ENCODE data around the gene POLDIP2.
"Not testable (repeated sequence)": the region's sequence is repeated elsewhere in the genome, so short reads cannot be mapped to it uniquely, and the experiment has no call there.

The POLDIP2 gene

DNA sequence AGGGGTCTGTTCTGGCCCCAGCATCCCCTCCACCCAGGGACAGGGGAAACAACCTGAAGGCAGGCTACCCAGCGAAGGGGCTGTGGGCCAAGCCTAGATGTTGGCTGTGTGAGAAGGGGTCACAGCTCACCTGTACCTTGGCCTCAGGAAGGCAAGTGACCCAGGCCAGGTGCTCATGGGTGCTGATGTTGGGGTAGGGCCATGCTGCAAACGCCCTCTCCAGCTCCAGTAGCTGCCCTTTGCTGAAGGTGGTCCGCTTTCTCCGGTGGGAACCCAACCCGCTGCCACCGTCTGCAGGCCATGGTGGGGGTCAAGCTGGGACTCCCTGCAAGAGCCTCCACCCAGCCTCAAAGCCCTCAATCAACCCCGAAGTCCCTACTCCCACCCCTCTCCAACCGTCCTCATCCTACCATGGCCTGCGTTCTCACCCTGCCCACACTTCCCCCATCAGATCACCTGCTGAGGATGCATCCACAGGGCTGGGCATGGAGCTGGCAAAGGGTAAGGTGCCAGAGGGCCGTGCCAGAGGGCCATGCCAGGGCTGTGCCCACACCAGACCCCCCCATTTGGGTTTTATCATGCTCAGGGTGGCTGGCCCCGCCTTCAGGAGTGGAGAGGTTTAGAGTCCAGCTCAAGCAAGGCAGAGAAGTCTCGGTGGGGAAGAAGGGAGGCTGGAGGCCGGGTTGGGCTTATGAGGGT lies 7.5 kb upstream of the POLDIP2 start, which contains the start of gene SEBOX:
Gene SEBOX (minus strand): TSS at position 535 of the 699 bp plus-strand sequence. CDS start 48 bp downstream, at position 487.
- DNase-seq: no peak

DNA sequence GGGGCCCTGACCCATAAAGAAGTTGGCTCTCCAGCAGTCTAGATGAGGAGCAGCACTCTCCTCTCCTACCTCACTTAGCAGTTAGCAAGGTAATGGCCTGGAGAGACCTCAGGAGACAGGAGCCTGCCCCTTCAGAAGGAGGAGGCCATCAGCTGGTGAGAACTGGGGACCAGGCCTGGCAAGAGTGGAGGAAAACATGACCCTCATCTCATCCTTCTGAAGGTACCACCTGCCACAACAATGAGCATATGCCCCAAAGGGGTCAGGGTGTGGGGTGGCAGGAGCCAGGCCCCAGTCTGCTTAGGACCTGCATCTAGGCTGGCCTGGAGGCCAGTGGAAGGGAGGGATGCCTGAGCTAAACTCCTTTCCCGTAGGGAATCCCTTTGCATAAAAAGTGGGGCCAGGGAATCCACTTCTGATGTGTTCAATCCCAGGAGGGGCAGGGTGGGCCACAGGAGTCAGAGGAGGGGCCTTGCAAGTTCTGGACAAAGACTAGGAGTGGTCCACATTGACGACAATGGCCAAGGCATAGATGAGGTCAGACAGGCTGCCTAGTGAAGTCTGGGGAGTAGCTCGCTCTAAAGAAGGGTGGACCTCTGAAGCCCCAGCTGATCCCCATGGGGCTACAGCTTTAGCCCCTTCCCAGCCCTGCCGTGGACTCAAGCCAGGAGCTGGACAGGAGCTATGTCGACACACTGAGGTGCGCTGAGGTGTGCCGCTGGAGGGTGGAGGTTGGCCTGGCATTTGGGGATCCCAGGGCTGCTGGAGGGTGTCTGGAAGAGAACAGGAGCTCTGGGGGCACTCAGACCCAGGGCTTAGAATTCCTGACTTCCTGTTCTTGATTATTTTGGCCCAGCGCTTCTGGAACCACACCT lies 6.7 kb upstream of the POLDIP2 start:
- no peak for DNase-seq

DNA sequence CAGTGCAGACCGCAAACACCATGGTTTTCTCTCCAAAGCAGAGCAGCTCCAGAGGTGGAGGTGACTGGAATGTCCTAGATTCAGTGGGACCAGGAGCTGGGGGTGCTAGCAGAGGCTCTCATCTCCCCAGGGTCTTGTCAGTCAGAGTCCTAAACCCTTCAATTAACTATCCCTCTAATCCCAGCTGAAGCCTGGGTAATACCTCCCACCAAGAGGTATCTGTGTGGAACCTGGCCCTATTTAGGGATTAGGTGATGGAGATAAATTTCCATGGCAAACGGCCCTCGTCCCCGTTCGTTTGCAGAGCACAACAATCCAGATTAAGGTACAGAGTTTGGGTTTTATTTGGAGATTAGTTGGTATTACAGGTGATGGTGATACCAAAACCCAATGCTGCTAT lies 5.9 kb upstream of the POLDIP2 start:
- DNase-seq: no peak

DNA sequence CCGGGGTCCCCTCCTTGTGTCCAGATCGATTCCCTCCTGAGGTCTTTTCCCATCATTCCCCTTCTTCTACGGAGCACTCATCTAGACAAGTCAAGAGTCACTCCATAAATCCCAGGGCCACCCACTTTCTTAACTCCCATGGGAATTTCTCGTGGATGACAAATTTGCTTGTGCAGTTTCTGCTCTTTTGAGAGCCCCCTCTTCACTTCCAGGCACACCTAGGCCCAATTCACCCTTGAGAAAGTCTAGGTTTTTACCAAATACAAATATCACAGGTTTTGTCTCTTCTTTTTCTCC lies 522 bp upstream of the POLDIP2 start:
- no peak for DNase-seq

DNA sequence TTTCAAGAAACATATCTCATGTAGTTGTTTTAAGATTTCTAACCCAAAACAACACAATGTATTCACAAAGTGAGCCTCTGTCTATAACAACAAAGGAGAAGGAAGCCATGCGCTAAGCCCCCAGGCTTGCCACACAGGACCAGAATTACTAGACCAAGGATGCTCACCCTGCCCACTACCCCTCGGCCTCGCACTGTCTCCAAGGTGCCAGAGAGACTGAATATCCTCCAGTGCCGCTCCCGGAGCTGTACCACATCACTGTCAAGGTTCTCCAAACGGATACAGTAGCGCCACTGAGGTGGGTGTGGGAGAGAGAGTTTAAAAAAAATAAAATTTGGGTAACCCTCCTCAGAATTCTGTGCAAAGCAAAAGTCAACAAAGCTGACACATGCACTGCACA lies 7.1 kb downstream of the POLDIP2 start:
- no peak for DNase-seq

DNA sequence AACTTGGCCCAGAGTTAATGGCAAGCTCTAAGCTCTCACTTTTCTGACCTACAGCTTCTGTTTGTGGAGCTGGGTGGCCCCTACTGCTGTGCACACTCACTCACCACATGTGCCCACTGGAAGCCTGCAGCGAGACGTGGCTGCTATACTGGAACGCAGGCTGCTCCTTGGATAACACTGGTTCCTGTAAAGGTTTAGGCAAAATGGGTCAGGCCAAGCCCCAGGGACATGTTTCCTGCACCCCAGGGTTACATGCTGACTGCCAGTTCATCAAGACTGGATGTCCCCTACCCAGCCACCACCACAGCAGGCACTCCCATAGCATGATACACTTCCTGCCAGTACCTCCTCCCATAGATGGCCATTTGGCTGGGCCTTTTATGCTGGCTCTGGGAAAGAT lies 8.3 kb downstream of the POLDIP2 start:
- no peak for DNase-seq

DNA sequence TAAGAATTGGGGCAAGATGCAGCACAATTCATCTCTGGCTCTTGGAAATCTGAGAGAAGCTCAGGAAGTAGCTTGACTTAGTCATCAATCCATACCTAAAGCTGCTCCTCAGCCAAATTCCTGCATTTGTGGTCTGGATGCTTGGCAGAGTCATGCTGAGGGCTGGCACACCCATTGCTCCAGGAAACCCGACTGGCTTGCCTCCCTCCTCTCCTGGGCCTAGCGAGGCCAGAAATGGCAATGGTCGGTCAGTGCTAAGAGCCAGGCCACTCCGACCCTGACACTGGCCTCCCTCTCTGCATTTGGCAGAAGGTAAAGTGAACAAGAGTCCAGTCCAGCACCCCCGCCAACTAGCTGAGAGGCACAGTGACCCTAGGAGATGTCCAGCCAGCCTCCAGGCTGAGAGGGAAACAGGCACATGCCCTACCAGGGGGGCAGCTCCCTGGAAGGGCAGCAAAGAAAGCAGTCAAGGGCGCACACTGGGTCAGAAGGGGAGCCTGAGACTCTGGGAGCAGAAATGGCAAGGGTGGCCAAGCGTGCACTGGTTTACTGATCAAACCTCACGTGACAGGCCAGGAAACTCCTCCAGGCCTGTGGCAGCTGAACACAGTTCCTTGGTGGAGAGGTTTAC lies 10.0 kb downstream of the POLDIP2 start:
- no peak for DNase-seq

DNA sequence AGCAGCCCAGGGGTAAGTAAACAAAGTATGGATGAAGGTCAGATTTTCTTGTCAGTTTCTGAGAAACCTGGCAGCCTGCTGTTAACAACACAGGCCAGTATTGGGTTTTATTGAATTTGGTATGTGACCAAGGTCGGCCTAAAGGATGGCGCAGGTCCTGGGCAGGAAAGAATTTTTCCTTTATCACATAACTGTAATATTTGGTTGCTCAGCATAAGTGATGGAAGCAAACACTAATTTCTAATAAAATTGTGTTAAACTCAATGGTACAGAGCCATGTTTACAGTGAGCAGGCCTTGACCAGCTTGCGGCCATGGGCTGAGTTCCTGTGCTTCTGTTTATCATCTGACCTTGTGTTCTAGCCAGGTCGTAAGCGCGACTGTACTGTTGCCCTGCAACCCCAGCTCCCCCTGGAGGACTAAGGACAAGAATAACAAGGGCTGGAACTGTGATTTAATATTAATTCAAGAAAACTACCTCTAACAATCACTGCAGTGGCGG lies 10.5 kb downstream of the POLDIP2 start:
- no peak for DNase-seq

DNA sequence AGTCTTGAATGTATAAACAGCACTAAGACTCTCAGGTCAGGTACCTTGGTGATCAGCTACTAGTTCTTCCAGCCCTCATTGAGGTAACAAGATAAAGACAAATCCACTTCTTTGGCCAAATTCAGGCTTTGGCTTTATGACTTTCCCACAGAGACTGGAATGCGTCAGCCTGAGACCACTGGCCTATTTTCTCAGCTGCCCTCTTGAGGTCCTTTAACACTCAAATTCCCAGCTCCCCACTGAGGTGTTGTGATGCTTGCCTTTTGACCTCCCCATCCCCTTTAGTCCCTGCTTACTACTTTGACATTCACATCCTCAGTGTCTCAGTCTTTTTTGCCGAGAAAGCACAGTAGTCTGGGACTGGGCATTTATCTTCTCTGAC lies 11.1 kb downstream of the POLDIP2 start:
- no peak for DNase-seq

DNA sequence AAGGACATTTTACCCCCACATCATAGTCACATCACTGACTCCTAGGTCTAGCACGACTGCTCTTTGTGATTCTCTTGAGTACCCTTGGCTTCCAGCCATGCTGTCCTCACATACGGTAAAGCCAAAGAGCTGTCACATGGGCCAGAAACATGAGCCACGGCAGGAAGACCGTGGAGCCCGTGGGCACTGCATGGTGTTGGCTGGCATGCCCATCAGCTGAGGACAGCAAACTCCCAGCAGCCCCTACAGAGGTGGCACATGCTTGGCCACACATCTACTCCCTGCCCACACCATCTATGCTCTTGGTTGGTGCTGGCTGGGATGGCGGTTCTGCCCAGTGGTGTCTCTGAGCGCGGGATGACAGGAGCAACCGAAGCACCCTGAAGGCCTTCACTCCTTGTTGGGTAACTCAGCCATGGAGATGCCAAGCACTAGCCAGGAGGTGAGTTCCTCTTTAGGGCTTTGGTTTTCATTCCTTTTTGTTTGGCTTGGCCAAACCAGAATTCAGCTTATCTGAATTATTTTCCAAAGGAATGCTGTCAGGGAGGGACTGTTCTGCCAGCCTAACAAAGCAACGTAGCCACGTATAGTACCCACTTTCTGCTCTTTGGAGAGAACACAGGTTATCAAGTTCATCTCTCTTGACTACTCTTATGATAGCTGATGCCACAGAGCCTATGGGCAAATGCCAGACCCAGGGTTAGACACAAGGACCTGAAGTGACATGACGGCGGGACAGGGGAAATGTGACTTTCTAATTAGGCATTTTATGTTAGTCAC lies 11.7 kb downstream of the POLDIP2 start:
- DNase-seq: no peak

DNA sequence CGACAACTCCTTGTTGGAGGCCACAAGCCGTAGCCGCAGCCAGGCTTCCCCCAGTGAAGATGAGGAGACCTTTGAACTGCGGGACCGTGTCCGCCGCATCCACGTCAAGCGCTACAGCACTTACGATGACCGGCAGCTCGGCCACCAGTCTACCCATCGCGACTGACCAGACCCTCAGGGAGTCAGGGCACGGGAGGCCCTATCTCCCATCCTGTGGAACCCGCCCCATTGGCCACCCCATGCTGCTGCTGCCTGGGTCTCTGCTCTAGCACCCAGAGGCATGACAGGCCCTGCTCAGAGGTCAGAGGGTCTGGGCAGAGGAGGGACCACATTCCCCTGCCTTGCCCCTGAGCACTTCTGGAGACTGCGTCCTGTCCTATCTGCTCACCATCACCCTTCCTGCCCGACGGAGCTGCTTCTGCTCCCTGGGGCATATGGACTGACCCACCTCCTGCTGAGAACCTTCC lies 12.9 kb downstream of the POLDIP2 start:
- DNase-seq: no peak

DNA sequence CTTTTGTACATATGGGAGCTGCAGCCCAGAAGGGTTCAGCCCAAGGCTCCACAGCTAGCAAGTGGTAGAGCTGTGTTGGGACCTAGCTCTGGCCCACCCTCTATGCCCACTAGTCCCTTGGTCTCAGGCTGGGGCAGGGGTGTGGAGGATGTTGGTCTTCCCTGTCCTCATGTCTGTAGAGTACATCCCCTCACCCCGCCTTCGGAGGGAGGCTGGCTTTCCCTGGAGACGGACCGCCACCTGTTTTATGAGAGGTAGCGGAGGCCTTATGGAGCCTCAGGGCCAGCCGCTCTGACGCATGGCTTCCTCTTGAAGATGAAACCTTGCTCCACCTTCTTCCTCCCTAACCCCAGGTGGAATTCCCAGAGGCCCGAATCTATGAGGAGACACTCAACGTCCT lies 13.3 kb downstream of the POLDIP2 start:
- DNase-seq: no peak

DNA sequence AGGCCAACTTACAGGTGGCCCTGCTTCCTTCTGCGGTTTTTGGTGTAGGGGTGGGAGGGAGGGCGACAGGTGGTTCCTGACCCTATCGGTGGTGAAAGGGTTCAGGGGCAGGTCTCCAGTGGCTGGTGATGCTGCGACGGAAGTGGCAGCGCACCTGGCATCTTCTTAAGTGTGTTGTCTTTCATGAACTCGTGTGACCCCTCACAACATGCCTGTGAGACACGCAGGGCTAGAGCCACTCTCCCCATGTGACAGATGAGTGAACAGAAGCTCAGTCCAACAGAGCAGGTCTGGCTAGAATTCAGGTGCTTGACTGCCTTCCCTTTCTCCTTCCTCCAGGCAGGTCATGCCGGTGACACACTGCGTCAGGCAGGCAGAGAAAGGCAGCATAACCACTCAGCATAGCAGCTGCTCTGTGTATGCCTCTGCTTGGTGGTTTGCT lies 13.8 kb downstream of the POLDIP2 start:
- DNase-seq: no peak

DNA sequence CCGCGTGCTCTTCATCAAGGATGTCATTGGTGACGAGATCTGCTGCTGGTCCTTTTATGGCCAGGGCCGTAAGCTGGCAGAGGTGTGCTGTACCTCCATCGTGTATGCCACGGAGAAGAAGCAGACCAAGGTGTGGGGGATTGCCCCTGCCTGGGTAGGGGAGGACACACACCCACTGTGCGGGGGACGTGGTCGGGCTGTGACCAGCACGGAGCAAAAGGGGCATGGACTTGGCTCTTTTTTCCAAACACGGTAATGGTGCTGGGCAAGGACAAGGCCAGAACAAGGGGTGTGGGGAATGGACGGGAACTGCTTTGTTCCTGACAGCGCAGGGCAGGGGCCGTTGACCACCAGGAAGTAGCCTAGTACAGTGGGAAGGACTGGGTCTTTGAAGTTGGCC lies 15.0 kb downstream of the POLDIP2 start:
- no peak for DNase-seq

DNA sequence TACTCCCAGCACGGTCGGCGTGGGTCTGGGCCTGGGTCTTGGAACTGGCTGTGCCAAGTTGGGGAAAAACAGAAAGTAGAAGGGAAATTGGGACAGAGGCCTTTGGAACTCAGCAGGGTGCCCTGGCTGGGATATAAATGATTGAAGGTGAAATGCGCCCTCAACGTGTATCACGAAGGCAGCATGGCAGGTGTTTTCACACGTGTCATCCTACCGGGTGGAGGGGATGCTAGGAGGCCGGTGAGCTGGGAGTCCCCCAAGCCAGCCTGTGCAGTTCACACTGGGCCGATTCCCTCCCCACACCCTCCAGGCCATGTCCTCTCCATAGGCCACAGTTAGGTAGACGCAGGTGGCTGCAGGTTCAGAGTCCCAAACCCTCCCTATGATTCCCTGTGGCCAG lies 15.8 kb downstream of the POLDIP2 start:
- DNase-seq: no peak

DNA sequence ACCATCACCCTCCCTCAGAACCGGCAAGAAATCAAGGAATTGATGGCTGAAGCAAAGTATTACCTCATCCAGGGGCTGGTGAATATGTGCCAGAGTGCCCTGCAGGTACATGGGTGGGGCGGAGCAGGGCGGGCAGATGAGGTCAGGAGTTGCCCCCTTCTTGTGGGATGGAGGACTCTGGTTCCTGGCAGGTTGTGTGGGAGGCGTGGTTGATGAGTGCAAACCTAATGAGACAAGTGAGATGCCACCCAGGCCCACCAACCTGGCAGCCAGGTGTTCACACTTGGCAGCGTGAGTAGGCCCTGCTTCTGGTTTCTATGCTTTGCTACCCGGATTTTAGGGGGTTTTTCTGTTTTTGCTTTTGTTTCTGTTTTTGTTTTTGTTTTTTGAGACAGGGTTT lies 17.0 kb downstream of the POLDIP2 start:
- DNase-seq: no peak

DNA sequence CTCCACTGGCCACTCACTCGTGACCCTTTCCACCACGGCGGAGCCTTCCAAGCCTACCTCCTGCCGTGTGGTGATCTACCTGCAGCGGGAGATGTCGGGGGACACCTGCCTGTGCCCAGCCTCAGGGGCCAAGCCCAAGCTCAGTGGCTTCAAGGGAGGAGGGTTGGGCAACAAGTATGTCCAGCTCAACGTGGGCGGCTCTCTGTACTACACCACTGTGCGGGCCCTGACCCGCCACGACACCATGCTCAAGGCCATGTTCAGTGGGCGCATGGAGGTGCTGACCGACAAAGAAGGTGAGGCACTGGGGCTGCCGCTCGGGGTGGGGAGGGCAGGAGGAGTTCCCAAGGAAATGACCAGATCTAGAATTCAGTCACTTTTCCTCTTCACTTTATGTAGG lies 17.9 kb downstream of the POLDIP2 start:
- DNase-seq: no peak

DNA sequence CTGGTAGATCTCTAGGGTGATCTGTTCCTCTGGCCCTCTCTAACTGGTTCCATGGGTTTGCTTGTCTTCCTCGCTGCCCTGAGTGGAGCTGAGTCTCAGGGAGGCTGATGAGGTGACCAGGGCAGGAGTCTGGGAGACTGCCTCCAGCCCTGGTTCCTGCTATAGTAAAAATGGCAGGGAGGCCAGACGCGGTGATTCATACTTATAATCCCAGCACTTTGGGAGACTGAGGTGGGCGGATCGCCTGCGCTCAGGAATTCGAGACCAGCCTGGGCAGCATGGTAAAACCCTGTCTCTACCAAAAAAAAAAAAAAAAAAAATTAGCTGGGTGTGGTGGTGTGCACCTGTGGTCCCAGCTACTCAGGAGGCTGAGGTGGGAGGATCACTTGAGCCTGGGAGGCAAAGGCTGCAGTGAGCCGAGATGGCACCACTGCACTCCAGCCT lies 18.5 kb downstream of the POLDIP2 start:
- DNase-seq: not testable (repeated sequence)

DNA sequence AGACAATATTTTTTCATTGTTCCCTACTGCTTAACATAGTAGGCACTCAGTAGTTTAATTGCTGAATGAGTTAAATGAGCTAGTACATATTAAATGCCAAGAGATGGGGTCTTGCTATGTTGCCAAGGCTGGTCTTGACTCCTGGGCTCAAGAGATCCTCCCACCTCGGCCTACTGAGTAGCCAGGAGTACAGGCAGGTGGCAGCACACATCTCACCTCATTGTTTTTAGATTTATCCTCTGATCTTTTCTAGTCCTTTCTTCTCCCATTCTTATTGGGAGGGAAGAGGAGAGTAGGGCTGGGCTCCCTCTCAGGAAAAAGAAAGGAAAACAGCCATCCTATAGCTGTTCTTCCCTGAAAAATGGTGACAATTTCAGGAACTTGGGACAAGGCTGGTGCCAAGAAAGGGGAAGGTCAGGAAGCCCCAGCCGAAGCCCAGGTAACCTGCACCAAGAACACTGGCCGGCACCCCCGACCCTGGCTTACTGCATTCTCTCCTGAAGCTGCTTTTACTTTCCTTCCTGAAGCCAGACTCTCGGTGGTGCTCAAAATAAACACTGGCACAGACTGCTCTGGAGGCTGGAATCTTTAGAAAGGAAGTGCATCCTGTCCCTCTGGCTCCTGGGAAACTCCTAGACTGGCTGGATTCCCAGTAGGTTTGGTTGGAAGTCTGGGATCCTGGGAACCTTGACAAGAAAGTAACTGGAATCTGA lies 19.1 kb downstream of the POLDIP2 start:
- no peak for DNase-seq

DNA sequence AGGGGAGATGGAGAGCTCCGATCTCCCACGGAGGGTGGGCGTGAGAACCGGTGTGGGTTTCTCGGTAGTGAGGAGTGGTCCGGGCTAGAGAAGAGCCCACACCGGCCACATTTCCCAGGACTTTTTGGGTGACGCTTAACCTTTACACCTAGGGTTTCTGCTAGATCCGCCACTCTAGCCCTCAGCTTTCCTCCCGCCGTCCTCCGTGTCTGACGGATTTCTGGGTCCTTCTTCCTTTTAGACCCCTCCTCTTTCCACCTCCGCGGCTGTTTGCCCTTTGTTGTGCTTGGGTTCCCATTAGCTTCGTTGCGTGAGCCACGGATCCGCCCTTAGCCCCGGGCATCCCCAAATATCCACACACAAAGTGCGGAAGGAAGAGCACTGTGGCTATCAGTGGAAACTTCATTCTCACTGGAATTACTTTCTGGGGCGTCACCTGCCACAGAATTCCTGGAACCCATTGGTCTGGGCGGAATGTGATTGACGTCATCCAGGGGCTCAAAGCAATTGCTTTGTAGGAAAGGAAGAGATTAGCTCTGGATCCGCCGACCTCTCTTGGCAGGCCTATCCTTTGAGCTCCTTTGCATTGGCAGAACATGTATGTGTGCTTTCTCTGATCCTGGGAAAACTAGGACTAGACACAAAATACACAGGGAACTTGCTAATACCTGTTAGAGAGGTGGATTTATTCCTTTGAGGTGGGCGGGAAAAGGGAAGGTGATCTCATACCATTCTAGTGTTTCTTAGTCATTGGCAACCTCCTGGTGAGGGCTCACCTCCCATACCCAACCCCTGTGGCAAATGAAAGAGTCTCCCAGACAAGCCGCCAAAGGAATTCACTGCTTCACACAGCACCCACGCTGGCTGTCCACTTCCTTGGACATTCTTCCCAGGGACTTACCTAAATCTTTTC lies 21.1 kb downstream of the POLDIP2 start:
- DNase-seq: no peak
